Mesodermal cell (in vitro differentiated cells): ENCODE measurements around the gene SIAH3.

ENCODE experiments used
- H3K27ac ChIP-seq: 2 replicates; pipeline ENCODE4 v1.7.0; 2013; ENCODE audit warnings: mild to moderate bottlenecking, low read depth, low read length, moderate library complexity; ENCODE audit not compliant: severe bottlenecking
- H3K36me3 ChIP-seq: 2 replicates; pipeline ENCODE4 v1.7.1; 2013; ENCODE audit warnings: mild to moderate bottlenecking, low read length, moderate library complexity; ENCODE audit not compliant: control insufficient read depth, insufficient read depth
- H3K4me1 ChIP-seq: one replicate; pipeline ENCODE4 v1.7.1; 2013; ENCODE audit warnings: mild to moderate bottlenecking, low read length; ENCODE audit not compliant: insufficient read depth, control insufficient read depth, poor library complexity, severe bottlenecking
- H3K4me3 ChIP-seq: 2 replicates; pipeline ENCODE4 v1.7.0; 2013; ENCODE audit warnings: low read length, control low read depth, mild to moderate bottlenecking; ENCODE audit not compliant: insufficient read depth, poor library complexity, severe bottlenecking; ENCODE audit errors: extremely low read depth
- H3K9me3 ChIP-seq: 2 replicates; pipeline ENCODE4 v1.7.1; 2013; ENCODE audit warnings: mild to moderate bottlenecking, low read length, moderate library complexity; ENCODE audit not compliant: control insufficient read depth
- WGBS, 2 experiments: methylation state at CpG; one replicate each; pipeline ENCODE4 v1.1.5; 2013; ENCODE audit warnings: missing lambda C conversion rate in 2 of 2; ENCODE audit not compliant: insufficient coverage in 2 of 2; 5-methylcytosine and 5-hydroxymethylcytosine counted together

The SIAH3 gene

DNA sequence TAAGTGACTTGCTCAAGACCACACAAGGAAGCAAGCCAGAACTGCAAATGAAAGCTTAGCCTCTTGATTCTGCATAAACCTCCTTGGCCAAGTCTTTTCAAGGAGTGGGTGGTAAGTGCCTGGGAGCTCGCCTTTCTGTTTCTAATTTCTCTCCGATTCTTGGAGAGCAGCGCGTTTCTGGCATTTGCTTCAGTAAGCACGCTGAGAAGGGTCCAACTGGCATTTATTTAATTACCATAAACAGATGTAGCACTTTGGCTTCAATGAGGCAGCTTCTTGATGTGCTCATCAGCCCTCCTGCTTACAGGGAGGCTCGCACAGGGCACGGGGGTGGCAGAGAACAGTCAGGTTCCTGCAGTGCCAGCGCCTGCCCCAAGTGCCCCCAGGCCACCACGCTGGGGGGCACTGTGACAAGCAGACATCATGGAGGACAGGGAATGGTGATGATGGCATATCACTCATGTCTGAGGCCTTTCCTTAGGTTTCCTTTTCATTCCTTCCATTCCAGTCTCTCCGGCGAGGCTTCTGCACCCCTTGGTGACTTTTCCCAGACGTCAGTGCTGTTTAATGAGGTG, 13.3 kb downstream of the SIAH3 start:
- H3K27ac ChIP-seq: no peak overlapping the region
- H3K4me3 ChIP-seq: no peak overlapping the region
- no peaks in the 10 kb centered on the region for H3K36me3 ChIP-seq
- 75 to 83% methylated on average over 8 to 12 of the region's 12 CpGs for WGBS, 2 experiments
- peaks cover 5% of the 10 kb centered on the region for H3K4me1 ChIP-seq
- H3K9me3 ChIP-seq: no peaks in the 10 kb centered on the region

DNA sequence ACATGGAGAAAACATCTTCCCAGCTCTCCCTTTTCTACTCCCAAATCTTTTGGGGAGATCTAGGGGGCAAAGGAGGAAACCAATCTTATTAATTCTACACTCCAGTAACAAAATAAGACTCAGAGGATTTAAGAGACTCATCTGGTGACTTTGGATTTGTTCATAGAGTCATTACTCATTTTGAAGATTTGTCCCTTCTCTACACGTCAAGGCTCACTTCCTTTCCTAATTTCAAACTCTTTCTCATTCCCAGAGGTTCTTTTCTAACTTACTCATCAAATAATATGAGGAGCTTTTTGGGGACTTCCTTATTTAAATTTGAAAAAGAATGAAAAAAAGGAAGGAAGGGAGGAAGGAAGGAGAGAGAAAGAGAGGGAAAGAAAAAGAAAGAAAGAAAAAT, 14.4 kb downstream of the SIAH3 start:
- Histone ChIP-seq H3K27ac (no peak overlapping the region), H3K4me3 (no peak overlapping the region), H3K4me1 (peaks cover 6% of the 10 kb centered on the region), H3K36me3 (no peaks in the 10 kb centered on the region), H3K9me3 (no peaks in the 10 kb centered on the region)
- no CpG with 5 or more reads among the region's 1 CpG for WGBS, 2 experiments

DNA sequence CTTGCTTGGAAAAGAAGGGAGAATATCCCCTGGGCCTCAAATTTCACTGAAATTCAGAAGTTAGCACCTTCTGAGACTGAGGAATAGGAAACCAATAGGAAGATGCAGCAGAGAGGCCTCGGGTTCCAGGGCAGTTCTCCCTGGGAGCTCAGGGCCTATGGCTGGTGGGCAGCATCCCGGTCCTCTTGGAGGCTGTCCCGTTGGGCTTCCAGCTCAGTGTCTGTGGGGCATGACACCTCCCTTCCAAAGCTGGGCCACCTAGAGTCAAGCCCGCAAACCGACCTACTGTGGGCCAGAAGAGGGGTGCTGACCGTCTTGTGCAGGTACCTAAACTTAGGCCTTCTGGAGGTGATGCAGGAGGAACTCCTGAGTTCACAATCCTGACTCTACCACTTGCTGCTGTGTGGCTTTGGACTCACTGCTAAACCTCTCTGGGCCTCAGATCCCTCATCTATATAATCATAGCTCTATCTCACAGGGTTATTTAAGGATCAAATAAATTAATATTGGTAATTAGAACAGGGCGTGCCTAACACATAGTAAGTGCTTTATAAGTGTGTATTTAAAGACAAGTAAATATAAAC, 17.1 kb downstream of the SIAH3 start:
- H3K36me3 ChIP-seq: no peaks in the 10 kb centered on the region
- H3K4me3 ChIP-seq: no peak overlapping the region
- 70 to 94% methylated on average over 5 to 6 of the region's 7 CpGs for WGBS, 2 experiments
- H3K27ac ChIP-seq: no peak overlapping the region
- peaks cover 6% of the 10 kb centered on the region for H3K4me1 ChIP-seq
- no peaks in the 10 kb centered on the region for H3K9me3 ChIP-seq

DNA sequence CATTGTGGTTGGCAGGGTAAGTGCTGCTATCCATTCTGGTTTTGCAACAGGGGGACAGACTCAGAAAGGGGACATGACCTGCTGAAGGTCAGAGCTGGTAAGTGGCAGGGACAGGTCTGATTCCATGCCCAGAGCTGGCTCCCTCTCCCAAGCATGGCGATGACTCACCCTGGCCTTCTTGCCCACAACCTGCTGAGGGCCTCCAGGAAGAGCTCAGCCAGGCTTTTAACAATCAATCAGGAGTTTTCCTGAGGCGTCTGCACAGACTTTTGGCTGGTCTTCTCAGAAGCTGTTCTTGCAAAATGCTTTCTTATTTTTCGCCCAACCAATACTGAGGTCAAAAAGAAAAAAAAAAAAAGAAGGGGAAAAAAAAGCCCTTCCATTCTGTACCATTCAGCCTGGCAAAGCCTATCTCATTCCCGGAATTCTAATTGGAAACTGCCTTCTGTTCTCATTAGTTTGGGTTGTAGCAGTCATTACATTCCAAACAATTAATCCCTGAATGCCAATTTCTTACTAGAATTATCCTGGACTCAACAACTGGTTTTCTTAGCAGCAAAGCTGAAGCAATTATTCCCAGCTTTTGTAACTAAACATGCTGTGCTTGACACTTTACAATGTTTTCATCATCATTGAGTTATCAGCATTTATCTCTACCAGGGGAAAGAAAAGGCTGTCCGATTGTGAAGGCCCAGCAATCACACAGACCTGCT, 17.7 kb downstream of the SIAH3 start:
- no peaks in the 10 kb centered on the region for H3K36me3 ChIP-seq
- WGBS, 2 experiments: 68 to 70% methylated on average over 2 to 4 of the region's 5 CpGs
- no peaks in the 10 kb centered on the region for H3K9me3 ChIP-seq
- H3K27ac ChIP-seq: no peak overlapping the region
- H3K4me3 ChIP-seq: no peak overlapping the region
- peaks cover 6% of the 10 kb centered on the region for H3K4me1 ChIP-seq

DNA sequence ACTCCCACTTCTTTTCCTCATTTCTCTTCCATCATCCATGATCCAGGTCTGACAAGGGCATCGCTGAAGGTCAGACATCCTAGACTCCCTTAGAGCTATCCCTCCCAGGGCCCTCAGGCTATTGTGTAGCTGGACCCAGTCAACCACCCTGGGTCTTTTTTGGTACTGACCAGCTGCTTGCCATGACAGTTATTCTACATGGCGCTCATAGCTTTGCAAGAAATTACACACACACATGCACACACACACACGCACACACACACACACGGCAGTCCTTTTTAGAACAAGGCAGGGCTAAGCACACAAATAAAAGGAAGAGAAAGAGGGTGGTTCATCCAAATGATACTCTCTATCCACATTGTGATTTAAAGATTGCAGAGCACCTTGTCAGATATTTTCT, 18.3 kb downstream of the SIAH3 start:
- 85 to 100% methylated on average over 1 of the region's 4 CpGs for WGBS, 2 experiments
- no peaks in the 10 kb centered on the region for H3K36me3 ChIP-seq
- H3K27ac ChIP-seq: no peak overlapping the region

DNA sequence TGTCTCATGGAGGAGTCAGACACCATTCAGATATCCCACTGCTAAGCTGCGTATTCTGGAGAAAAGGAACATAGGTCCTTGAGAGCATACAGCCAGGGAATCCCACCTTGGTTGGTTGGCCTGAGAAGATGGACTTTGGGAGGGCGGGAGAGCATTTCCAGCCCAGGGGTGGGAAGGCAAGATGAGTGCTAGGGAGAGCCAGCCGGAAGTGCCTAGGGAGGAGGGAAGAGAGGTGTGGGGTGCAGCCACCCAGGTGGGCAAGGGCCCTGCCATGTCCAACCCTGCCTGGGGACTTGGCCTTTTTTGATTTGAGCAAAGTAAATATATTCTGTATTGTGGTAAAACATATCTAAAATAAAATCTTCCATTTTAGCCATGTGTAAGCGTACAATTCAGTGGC, 19.7 kb downstream of the SIAH3 start:
- Histone ChIP-seq H3K4me1 (peaks cover 6% of the 10 kb centered on the region), H3K27ac (no peak overlapping the region), H3K4me3 (no peak overlapping the region), H3K36me3 (no peaks in the 10 kb centered on the region), H3K9me3 (no peaks in the 10 kb centered on the region)
- 92 to 93% methylated on average over 2 to 3 of the region's 4 CpGs for WGBS, 2 experiments

More for the DNA sequence above, 18.3 kb downstream of the SIAH3 start:
- Histone ChIP-seq H3K4me3 (no peak overlapping the region), H3K4me1 (peaks cover 6% of the 10 kb centered on the region), H3K9me3 (no peaks in the 10 kb centered on the region)

DNA sequence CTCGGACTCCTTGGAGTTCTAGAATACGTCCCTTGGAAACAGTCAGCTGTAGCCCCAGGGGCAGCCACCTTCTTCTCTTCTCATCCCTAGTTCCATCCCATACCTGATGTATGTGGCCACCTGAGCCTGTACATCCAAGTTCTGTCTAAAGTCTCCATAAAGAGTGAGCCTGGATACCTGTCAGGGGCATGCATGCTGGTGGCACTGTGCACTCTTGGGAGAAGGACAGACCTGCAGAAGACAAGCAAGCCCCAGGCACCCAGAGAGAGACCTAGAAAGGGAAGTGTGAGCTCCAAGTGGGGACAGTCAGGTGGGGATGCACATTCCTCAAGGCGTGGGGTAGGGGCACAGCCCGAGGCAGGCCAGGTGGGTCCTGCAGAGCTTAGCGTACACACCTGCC, 21.4 kb downstream of the SIAH3 start:
- peaks cover 6% of the 10 kb centered on the region for H3K4me1 ChIP-seq
- no peaks in the 10 kb centered on the region for H3K36me3 ChIP-seq
- no peaks in the 10 kb centered on the region for H3K9me3 ChIP-seq
- no peak overlapping the region for H3K4me3 ChIP-seq
- WGBS, 2 experiments: 100% methylated on average over 4 of the region's 5 CpGs
- H3K27ac ChIP-seq: no peak overlapping the region

DNA sequence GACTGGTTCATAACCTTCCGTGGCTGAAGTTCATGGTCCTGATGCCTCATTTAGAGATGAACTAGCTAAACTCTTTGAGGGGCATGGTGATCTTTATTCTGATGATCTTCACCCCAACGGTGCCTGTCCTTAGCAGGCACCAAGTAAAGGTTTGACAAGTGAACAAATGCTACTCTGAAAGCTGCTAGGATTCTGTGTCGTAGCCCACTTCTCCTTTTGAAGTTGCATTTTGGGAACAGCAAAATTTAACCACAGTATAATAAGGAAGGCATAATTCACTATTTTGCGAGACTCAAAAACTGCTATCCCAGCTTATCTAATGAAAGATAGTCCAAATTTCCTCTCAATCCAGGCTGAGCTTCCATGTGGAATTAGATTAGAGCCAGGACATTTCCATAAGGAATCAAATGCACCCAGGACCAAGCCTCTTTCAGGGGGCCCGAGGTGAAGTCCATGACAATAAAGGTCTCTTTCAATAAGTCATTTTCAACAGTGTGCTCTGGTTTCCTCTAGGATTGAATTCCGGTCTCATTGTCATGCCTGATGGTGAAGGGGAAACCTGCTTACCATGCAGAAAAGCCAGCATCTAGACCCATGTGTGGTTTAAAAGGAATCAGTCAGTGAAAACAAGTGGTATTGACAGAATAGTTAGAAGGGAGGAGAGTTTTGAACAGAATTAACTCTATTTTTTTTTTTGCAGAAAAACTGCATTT, 23.1 kb downstream of the SIAH3 start:
- Histone ChIP-seq H3K9me3 (no peaks in the 10 kb centered on the region), H3K36me3 (no peaks in the 10 kb centered on the region)
- WGBS, 2 experiments: 68 to 78% methylated on average over 4 to 6 of the region's 6 CpGs

DNA sequence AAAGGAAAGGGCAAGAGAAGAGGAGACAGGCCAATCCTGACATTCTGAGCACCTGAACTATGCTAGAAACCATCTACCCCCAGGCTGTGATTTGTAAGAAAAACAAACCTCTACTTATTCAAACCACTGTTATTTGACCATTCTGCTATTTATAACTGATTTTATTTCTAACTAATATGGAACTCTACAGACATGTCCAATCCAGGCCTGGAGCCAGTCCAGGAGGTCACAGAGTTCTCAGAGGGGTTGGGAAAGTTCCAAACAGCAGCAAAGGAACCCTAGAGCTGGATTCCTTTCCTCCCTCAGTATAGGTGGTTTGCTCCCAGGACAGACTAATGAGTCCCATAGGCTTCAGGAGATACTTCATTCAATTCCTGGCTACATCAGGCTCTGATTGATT, 24.2 kb downstream of the SIAH3 start:
- Histone ChIP-seq H3K9me3 (no peaks in the 10 kb centered on the region), H3K36me3 (no peaks in the 10 kb centered on the region), H3K4me1 (peaks cover 8% of the 10 kb centered on the region), H3K4me3 (no peak overlapping the region), H3K27ac (no peak overlapping the region)

More for the DNA sequence above, 23.1 kb downstream of the SIAH3 start:
- H3K4me1 ChIP-seq: peaks cover 4% of the 10 kb centered on the region
- no peak overlapping the region for H3K27ac ChIP-seq
- H3K4me3 ChIP-seq: no peak overlapping the region

DNA sequence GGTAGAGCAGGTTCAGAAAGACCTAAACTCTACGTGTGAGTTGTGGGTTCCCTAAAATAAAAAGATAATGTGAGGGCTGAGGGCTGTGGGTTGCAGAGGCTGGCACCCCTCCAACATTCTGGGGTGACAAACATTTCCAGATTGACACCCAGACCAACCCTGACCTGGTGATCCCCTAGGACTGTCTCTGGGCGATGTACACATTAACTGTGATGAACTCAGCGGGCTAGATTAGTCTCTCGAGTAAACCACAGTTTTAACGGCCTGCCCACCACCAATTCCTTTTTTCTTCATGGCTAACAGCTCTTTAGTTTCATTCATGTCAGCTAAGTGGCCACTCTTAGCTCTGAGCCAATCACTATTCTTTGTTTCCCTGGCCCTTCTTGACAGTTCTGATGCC, 24.8 kb downstream of the SIAH3 start:
- WGBS, 2 experiments: 88 to 94% methylated on average over 5 of the region's 5 CpGs
- Histone ChIP-seq H3K4me1 (peaks cover 8% of the 10 kb centered on the region), H3K36me3 (no peaks in the 10 kb centered on the region), H3K27ac (no peak overlapping the region), H3K9me3 (no peaks in the 10 kb centered on the region), H3K4me3 (no peak overlapping the region)

DNA sequence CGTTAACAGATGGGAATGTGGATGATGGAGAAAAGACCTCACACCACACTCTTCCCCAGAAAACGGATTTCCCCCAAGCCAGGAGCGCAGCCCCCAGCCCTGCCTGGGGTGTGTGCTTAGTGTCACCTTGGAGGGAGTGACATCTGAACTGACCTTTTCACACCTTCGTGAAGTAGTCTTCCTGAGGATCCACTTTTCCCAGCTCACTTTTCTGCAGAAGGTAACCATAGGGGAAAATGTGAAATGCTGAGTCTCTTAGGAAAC, 26.2 kb downstream of the SIAH3 start:
- peaks cover 8% of the 10 kb centered on the region for H3K4me1 ChIP-seq
- no peak overlapping the region for H3K4me3 ChIP-seq
- no peak overlapping the region for H3K27ac ChIP-seq
- H3K36me3 ChIP-seq: no peaks in the 10 kb centered on the region
- no peaks in the 10 kb centered on the region for H3K9me3 ChIP-seq
- WGBS, 2 experiments: 83 to 100% methylated on average over 1 of the region's 4 CpGs
